Measurements from ENCODE around the gene SUFU. TPM values are rescaled to one million over a fixed set of nuclear protein-coding genes. Genes with fewer than 3 reads are reported as not detected.
A peak's percentile ranks its signal among the peaks of the same experiment; 100 is the strongest.

Gene SUFU
- total and polyA plus RNA-seq, 2 of the 13 experiments (the other 11 are each of a cell fraction or from before 2014, with no cell fraction given) = 2.9 to 5.5 TPM

DNA sequence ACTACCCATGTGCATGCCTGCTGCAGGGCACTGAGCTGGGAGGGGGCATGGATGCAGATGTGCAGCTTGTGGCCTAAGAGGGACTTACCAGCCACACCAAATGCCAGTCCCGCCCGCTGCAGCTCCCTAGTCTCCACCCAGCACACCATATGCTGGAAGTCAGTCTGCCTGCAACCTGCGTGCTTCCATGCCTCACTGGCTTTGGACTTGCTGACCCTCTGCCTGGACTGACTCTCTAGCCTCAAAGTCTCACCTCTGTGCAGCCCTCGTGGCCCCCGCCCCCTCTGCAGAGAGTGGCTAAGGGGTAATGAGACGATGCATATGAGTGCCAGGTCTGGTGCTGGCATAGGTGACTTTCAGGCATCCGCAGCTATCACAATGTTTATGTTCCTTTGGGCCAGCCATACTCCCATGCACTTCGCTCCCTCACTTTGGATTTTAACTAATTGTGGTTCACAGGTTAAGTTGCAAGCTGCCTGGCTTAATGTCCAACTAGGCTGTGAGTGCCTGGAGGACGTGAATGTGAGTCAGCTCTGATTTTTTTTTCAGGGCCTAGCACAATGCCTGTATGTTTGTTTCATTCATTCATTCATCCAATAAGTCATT lies 162.2 kb downstream of the SUFU start (continued):
- no peak for TF ChIP-seq ZNF253 (CRISPR knock-in tag; IDR thresholded peaks at IDR 0.05; ENCODE audit: borderline replicate concordance)
- no peak for TF ChIP-seq SOX13 (IDR thresholded peaks at IDR 0.05)
- TF ChIP-seq SOX13 (CRISPR knock-in tag; conservative IDR thresholded peaks at IDR 0.05 in 1 of 2, IDR thresholded peaks at IDR 0.05 in 1 of 2) = no peak
- TF ChIP-seq, protein P1, sequence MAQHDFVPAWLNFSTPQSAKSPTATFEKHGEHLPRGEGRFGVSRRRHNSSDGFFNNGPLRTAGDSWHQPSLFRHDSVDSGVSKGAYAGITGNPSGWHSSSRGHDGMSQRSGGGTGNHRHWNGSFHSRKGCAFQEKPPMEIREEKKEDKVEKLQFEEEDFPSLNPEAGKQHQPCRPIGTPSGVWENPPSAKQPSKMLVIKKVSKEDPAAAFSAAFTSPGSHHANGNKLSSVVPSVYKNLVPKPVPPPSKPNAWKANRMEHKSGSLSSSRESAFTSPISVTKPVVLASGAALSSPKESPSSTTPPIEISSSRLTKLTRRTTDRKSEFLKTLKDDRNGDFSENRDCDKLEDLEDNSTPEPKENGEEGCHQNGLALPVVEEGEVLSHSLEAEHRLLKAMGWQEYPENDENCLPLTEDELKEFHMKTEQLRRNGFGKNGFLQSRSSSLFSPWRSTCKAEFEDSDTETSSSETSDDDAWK (CRISPR knock-in tag; IDR thresholded peaks at IDR 0.05) = no peak
- TF ChIP-seq, protein P2, sequence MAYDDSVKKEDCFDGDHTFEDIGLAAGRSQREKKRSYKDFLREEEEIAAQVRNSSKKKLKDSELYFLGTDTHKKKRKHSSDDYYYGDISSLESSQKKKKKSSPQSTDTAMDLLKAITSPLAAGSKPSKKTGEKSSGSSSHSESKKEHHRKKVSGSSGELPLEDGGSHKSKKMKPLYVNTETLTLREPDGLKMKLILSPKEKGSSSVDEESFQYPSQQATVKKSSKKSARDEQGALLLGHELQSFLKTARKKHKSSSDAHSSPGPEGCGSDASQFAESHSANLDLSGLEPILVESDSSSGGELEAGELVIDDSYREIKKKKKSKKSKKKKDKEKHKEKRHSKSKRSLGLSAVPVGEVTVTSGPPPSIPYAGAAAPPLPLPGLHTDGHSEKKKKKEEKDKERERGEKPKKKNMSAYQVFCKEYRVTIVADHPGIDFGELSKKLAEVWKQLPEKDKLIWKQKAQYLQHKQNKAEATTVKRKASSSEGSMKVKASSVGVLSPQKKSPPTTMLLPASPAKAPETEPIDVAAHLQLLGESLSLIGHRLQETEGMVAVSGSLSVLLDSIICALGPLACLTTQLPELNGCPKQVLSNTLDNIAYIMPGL (CRISPR knock-in tag; IDR thresholded peaks at IDR 0.05; ENCODE audit: borderline replicate concordance in 1 of 2, low read depth in 1 of 2) = peak in 1 of 2 experiments; percentile 43; a peak in 1 of 4 replicates
- no peak for TF ChIP-seq SNAPC2 (CRISPR knock-in tag; IDR thresholded peaks at IDR 0.05)
- peak; percentile 47; the same call in 1 of the 2 replicates for TF ChIP-seq HMG20A (CRISPR knock-in tag; IDR thresholded peaks at IDR 0.05; ENCODE audit: borderline replicate concordance)
- TF ChIP-seq, protein P3, sequence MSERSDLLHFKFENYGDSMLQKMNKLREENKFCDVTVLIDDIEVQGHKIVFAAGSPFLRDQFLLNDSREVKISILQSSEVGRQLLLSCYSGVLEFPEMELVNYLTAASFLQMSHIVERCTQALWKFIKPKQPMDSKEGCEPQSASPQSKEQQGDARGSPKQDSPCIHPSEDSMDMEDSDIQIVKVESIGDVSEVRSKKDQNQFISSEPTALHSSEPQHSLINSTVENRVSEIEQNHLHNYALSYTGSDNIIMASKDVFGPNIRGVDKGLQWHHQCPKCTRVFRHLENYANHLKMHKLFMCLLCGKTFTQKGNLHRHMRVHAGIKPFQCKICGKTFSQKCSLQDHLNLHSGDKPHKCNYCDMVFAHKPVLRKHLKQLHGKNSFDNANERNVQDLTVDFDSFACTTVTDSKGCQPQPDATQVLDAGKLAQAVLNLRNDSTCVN (CRISPR knock-in tag; IDR thresholded peaks at IDR 0.05; ENCODE audit: borderline replicate concordance) = 0 out of 2 replicates have a peak, but pooled peaks have one; percentile 28
- TF ChIP-seq MATR3 (CRISPR knock-in tag; IDR thresholded peaks at IDR 0.05) = no peak
- TF ChIP-seq TCF7 (IDR thresholded peaks at IDR 0.05; ENCODE audit: low read depth) = no peak
- TF ChIP-seq LCORL (IDR thresholded peaks at IDR 0.05) = no peak
- TF ChIP-seq LCORL (CRISPR knock-in tag; IDR thresholded peaks at IDR 0.05) = peak; percentile 63
- no peak for TF ChIP-seq SOX6 (IDR thresholded peaks at IDR 0.05)
- peak; percentile 35 for TF ChIP-seq SOX6 (CRISPR knock-in tag; IDR thresholded peaks at IDR 0.05)
- TF ChIP-seq, protein P4, sequence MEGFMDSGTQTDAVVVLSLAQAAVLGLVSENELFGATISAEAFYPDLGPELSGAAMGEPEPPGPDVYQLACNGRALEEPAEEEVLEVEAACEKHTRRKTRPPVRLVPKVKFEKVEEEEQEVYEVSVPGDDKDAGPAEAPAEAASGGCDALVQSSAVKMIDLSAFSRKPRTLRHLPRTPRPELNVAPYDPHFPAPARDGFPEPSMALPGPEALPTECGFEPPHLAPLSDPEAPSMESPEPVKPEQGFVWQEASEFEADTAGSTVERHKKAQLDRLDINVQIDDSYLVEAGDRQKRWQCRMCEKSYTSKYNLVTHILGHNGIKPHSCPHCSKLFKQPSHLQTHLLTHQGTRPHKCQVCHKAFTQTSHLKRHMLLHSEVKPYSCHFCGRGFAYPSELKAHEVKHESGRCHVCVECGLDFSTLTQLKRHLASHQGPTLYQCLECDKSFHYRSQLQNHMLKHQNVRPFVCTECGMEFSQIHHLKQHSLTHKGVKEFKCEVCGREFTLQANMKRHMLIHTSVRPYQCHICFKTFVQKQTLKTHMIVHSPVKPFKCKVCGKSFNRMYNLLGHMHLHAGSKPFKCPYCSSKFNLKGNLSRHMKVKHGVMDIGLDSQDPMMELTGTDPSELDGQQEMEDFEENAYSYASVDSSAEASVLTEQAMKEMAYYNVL (CRISPR knock-in tag; IDR thresholded peaks at IDR 0.05; ENCODE audit: borderline replicate concordance) = no peak; the same call in 1 of the 2 replicates
- TF ChIP-seq, protein P5, sequence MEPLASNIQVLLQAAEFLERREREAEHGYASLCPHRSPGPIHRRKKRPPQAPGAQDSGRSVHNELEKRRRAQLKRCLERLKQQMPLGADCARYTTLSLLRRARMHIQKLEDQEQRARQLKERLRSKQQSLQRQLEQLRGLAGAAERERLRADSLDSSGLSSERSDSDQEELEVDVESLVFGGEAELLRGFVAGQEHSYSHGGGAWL (CRISPR knock-in tag; IDR thresholded peaks at IDR 0.05) = no peak
- no peak for TF ChIP-seq EP300 (IDR thresholded peaks at IDR 0.05; ENCODE audit: low read depth in 2 of 2, low read length in 2 of 2)
- TF ChIP-seq EP300 (CRISPR knock-in tag; IDR thresholded peaks at IDR 0.05; ENCODE audit: borderline replicate concordance) = 0 out of 2 replicates have a peak, but pooled peaks have one; percentile 9
- peak; percentile 50; the same call in 1 of the 2 replicates for TF ChIP-seq ZNF556 (CRISPR knock-in tag; IDR thresholded peaks at IDR 0.05; ENCODE audit: borderline replicate concordance)
- TF ChIP-seq MAZ (IDR thresholded peaks at IDR 0.05; ENCODE audit: borderline replicate concordance, low read depth, low read length) = 0 out of 2 replicates have a peak, but pooled peaks have one; percentile 18
- no peak for TF ChIP-seq MAZ (CRISPR knock-in tag; IDR thresholded peaks at IDR 0.05; ENCODE audit: low read depth)
- no peak for TF ChIP-seq TGIF2 (CRISPR knock-in tag; IDR thresholded peaks at IDR 0.05)
- no peak for TF ChIP-seq HCFC1 (IDR thresholded peaks at IDR 0.05; ENCODE audit: low read depth, low read length)
- TF ChIP-seq RBAK (CRISPR knock-in tag; IDR thresholded peaks at IDR 0.05) = no peak

Measured in HepG2 (cell line).